Endodermal cell (in vitro differentiated cells): ENCODE data around the gene ATP9A. TPM values are rescaled to one million over a fixed set of nuclear protein-coding genes. Genes with fewer than 3 reads are reported as not detected.

Source experiments
- DNase-seq: peaks from one replicate; pipeline ENCODE4 v3.0.0-alpha.2; 2017
- H3K27ac ChIP-seq: 2 replicates; pipeline ENCODE4 v1.5.1; 2013; ENCODE audit warnings: mild to moderate bottlenecking, low read depth, low read length, moderate library complexity
- H3K27me3 ChIP-seq: 2 replicates; pipeline ENCODE4 v1.6.1; 2013; ENCODE audit warnings: mild to moderate bottlenecking, low read length, moderate library complexity; ENCODE audit not compliant: insufficient read depth, control insufficient read depth, poor library complexity, severe bottlenecking
- H3K36me3 ChIP-seq: 2 replicates; pipeline ENCODE4 v1.7.0; 2013; ENCODE audit warnings: mild to moderate bottlenecking, low read length, moderate library complexity; ENCODE audit not compliant: control insufficient read depth, insufficient read depth
- H3K4me1 ChIP-seq: one replicate; pipeline ENCODE4 v1.7.0; 2013; ENCODE audit warnings: low read length; ENCODE audit not compliant: control insufficient read depth, insufficient read depth
- H3K4me3 ChIP-seq: 2 replicates; pipeline ENCODE4 v1.5.1; 2013; ENCODE audit warnings: mild to moderate bottlenecking, low read length, moderate library complexity
- H3K9ac ChIP-seq: 2 replicates; pipeline ENCODE4 v1.6.1; 2013; ENCODE audit warnings: mild to moderate bottlenecking, low read length, moderate library complexity; ENCODE audit not compliant: poor library complexity, severe bottlenecking; ENCODE audit errors: extremely low read depth
- H3K9me3 ChIP-seq: 2 replicates; pipeline ENCODE4 v1.6.1; 2013; ENCODE audit warnings: mild to moderate bottlenecking, low read length, moderate library complexity; ENCODE audit not compliant: control insufficient read depth
- H3K27ac Mint-ChIP-seq: 2 replicates; pipeline ENCODE4 v1.8.0; 2020; ENCODE audit warnings: mixed read lengths
- H3K27me3 Mint-ChIP-seq: 2 replicates; pipeline ENCODE4 v1.8.0; 2021; ENCODE audit warnings: mild to moderate bottlenecking, mixed read lengths; ENCODE audit not compliant: insufficient read depth
- H3K36me3 Mint-ChIP-seq: 2 replicates; pipeline ENCODE4 v1.8.0; 2020; ENCODE audit warnings: low read depth, mixed read lengths
- H3K4me1 Mint-ChIP-seq: 2 replicates; pipeline ENCODE4 v1.8.0; 2020; ENCODE audit warnings: mixed read lengths
- H3K4me3 Mint-ChIP-seq: 2 replicates; pipeline ENCODE4 v1.8.0; 2020; ENCODE audit warnings: mild to moderate bottlenecking, moderate library complexity, mixed read lengths
- H3K9me3 Mint-ChIP-seq: 2 replicates; pipeline ENCODE4 v1.8.0; 2020; ENCODE audit warnings: mild to moderate bottlenecking, mixed read lengths
- CTCF ChIP-seq: fragments of 200-600 bp; sonication (generic); conservative IDR thresholded peaks from 2 replicates; pipeline ENCODE4 v1.5.0; 2021; ENCODE audit warnings: antibody characterized with exemption, mild to moderate bottlenecking
- WGBS, 2 experiments: methylation state at CpG; one replicate each; pipeline versions ENCODE4 v1.1.5 to v1.1.7; 2013; ENCODE audit warnings: missing lambda C conversion rate in 2 of 2, mixed read lengths in 1 of 2; ENCODE audit not compliant: insufficient coverage in 1 of 2, insufficient read length in 1 of 2; 5-methylcytosine and 5-hydroxymethylcytosine counted together
- total RNA-seq, 2 donors: library from RNA; stranded (reverse); fragmentation: NEBNext Ultra II Directional in 1 of 2; extraction: Animal tissue kit (Norgen Biotek cat#: 25700) in 1 of 2; gene quantifications; 2 replicates in 1 of 2; 3 replicates in 1 of 2; pipeline ENCODE4 v1.2.1, GENCODE V29; 2021

The ATP9A gene
- total RNA-seq, 2 donors from 2014 or later = 26.7 to 27.9 TPM

- H3K4me1 Mint-ChIP-seq = peaks cover 6% of the 10 kb centered on the region
- H3K27ac Mint-ChIP-seq = no peak overlapping the region
- H3K27me3 Mint-ChIP-seq = no peaks in the 10 kb centered on the region
- H3K36me3 Mint-ChIP-seq = peaks cover 18% of the 10 kb centered on the region
- no peak overlapping the region for H3K4me3 Mint-ChIP-seq
- H3K36me3 ChIP-seq = peaks cover 7% of the 10 kb centered on the region
- H3K27ac ChIP-seq = no peak overlapping the region
- 92% methylated on average over 7 to 11 of the region's 11 CpGs for WGBS, 2 experiments
- TF ChIP-seq CTCF = no peak
- no peak overlapping the region for H3K4me3 ChIP-seq
- DNase-seq = no peak
- no peak overlapping the region for H3K9ac ChIP-seq
- H3K4me1 ChIP-seq = no peaks in the 10 kb centered on the region
- no peaks in the 10 kb centered on the region for H3K9me3 Mint-ChIP-seq
- H3K9me3 ChIP-seq = no peaks in the 10 kb centered on the region
- no peaks in the 10 kb centered on the region for H3K27me3 ChIP-seq
Observed at GRCh38 chr20:51735728-51736600, 32.2 kb downstream of the ATP9A start.

GRCh38 chr20:51734876-51735720 is 33.1 kb downstream of the ATP9A start:
- WGBS, 2 experiments = 75 to 78% methylated on average over 12 to 13 of the region's 13 CpGs
- no peaks in the 10 kb centered on the region for H3K9me3 Mint-ChIP-seq
- H3K27me3 Mint-ChIP-seq = no peaks in the 10 kb centered on the region
- TF ChIP-seq CTCF = no peak
- Histone ChIP-seq H3K4me1 (no peaks in the 10 kb centered on the region), H3K9ac (no peak overlapping the region), H3K4me3 (no peak overlapping the region), H3K9me3 (no peaks in the 10 kb centered on the region), H3K27me3 (no peaks in the 10 kb centered on the region), H3K36me3 (peaks cover 7% of the 10 kb centered on the region), H3K27ac (no peak overlapping the region)
- H3K4me1 Mint-ChIP-seq = peaks cover 6% of the 10 kb centered on the region
- peaks cover 17% of the 10 kb centered on the region for H3K36me3 Mint-ChIP-seq
- H3K27ac Mint-ChIP-seq = no peak overlapping the region
- DNase-seq = no peak
- no peak overlapping the region for H3K4me3 Mint-ChIP-seq

- no peak overlapping the region for H3K4me3 ChIP-seq
- Mint-ChIP-seq H3K27ac (no peak overlapping the region), H3K9me3 (no peaks in the 10 kb centered on the region), H3K4me1 (peaks cover 6% of the 10 kb centered on the region), H3K27me3 (no peaks in the 10 kb centered on the region), H3K36me3 (peaks cover 18% of the 10 kb centered on the region), H3K4me3 (no peak overlapping the region)
- TF ChIP-seq CTCF = no peak
- WGBS, 2 experiments = 89 to 92% methylated on average over 2 to 3 of the region's 3 CpGs
- no peak for DNase-seq
- no peaks in the 10 kb centered on the region for H3K27me3 ChIP-seq
- H3K9me3 ChIP-seq = no peaks in the 10 kb centered on the region
- H3K4me1 ChIP-seq = no peaks in the 10 kb centered on the region
- H3K36me3 ChIP-seq = peaks cover 8% of the 10 kb centered on the region
- no peak overlapping the region for H3K27ac ChIP-seq
- no peak overlapping the region for H3K9ac ChIP-seq
Observed at GRCh38 chr20:51733070-51733469, 35.1 kb downstream of the ATP9A start.
